ENCODE data around the gene EPHB1. TPM values are rescaled to one million over a fixed set of nuclear protein-coding genes. Genes with fewer than 3 reads are reported as not detected.

Gene EPHB1
- polyA plus RNA-seq, 1 experiment = 0.50 TPM

DNA sequence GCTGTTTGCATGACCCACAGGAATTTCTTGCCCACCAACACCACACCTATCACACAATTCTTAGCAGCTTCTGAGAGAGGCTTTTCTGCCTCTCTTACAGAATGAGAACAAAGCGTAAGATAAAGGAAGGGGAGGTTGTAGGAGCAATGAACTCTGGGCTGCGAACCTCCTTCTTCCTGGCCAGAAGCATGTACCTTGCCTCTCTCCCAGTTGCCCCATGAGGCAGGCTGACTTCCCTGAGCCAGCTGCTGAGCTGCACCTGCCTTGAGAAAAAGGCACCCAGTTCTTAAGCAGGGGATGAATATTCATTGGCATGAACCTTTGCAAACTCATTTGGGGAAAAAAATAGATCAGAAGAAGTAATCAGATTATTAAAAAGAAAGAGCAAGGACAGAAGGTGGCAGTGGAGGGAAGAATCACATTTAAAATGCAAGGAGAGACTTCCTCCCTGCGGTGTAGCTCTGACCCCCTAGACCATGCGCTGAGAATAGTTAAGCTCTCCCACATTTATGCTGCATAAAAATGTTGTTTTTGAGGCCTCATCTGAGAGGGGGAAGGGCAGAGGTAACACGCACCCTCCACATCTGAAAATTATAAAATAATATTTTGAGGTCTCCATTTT, 304.8 kb downstream of the EPHB1 start:
- H3K27me3 ChIP-seq (ENCODE audit: control insufficient read depth, insufficient read depth, low read length) = no peaks in the 10 kb centered on the region
- POLR2A ChIA-PET = no interaction called here
- TF ChIP-seq, protein P1, sequence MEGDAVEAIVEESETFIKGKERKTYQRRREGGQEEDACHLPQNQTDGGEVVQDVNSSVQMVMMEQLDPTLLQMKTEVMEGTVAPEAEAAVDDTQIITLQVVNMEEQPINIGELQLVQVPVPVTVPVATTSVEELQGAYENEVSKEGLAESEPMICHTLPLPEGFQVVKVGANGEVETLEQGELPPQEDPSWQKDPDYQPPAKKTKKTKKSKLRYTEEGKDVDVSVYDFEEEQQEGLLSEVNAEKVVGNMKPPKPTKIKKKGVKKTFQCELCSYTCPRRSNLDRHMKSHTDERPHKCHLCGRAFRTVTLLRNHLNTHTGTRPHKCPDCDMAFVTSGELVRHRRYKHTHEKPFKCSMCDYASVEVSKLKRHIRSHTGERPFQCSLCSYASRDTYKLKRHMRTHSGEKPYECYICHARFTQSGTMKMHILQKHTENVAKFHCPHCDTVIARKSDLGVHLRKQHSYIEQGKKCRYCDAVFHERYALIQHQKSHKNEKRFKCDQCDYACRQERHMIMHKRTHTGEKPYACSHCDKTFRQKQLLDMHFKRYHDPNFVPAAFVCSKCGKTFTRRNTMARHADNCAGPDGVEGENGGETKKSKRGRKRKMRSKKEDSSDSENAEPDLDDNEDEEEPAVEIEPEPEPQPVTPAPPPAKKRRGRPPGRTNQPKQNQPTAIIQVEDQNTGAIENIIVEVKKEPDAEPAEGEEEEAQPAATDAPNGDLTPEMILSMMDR (IDR thresholded peaks at IDR 0.05; ENCODE audit: insufficient read depth, low read depth, low read length) = no peak
- no peak overlapping the region for H3K4me3 ChIP-seq (ENCODE audit: low read depth, low read length)
- DNase-seq (ENCODE audit: low read depth) = no peak
- CTCF ChIA-PET = interaction anchor here (1.0 kb wide), 1 partner anchor 28 kb away, joined by 3 read pairs; no protein-coding TSS in a partner anchor
- H3K36me3 ChIP-seq (ENCODE audit: control insufficient read depth, insufficient read depth, low read length) = no peaks in the 10 kb centered on the region

DNA sequence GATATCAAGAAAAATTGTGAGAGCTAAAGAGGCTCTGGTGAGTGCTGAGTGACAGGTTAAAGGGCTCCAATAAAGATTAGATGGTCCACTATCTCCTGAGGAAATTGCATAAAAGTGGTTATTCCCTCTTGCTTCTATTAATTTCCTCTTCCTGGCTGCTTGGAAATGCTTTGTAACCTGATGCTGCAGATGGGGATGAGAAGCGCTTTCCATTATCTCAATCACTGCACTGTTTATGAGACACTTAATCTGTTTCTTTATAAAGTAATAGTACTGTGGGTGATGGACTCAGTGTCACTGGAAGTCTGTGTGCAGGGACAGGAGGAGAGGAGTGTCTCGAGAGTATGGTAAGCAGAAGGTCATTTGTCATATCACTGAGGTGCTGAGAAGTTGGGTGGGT, 305.3 kb downstream of the EPHB1 start:
- POLR2A ChIA-PET = no interaction called here
- no peak for DNase-seq (ENCODE audit: low read depth)
- H3K27me3 ChIP-seq (ENCODE audit: control insufficient read depth, insufficient read depth, low read length) = no peaks in the 10 kb centered on the region
- CTCF ChIA-PET = no interaction called here
- H3K4me3 ChIP-seq (ENCODE audit: low read depth, low read length) = no peak overlapping the region
- TF ChIP-seq, protein P1 (IDR thresholded peaks at IDR 0.05; ENCODE audit: insufficient read depth, low read depth, low read length) = no peak
- H3K36me3 ChIP-seq (ENCODE audit: control insufficient read depth, insufficient read depth, low read length) = no peaks in the 10 kb centered on the region

DNA sequence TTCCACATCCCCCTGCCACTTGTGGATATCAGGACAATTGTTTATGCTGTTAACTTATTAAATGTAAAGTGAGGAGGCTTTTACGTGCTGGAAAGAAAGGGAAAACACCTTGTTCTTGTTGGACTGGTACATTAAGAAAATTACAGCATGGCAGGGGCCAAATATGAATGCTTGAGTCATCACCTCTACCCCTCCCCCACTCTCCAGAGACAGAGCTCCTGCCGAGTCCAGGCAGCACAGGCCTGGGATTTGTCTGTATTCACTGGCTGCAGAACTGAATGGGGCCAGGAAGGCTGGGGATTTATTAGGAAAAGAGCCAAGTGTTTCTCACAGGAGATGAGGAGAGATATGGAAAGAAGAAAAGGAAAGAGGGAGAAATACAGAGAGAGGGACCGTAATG, 308.9 kb downstream of the EPHB1 start:
- H3K27me3 ChIP-seq (ENCODE audit: control insufficient read depth, insufficient read depth, low read length) = no peaks in the 10 kb centered on the region
- no peak overlapping the region for H3K4me3 ChIP-seq (ENCODE audit: low read depth, low read length)
- TF ChIP-seq, protein P1 (IDR thresholded peaks at IDR 0.05; ENCODE audit: insufficient read depth, low read depth, low read length) = no peak
- DNase-seq (ENCODE audit: low read depth) = no peak
- H3K36me3 ChIP-seq (ENCODE audit: control insufficient read depth, insufficient read depth, low read length) = no peaks in the 10 kb centered on the region
- ChIA-PET CTCF (interaction anchor here (0.8 kb wide), 2 partner anchors 17 to 309 kb away, joined by 3 read pairs; partner anchors contain the start of gene EPHB1), POLR2A (no interaction called here)

DNA sequence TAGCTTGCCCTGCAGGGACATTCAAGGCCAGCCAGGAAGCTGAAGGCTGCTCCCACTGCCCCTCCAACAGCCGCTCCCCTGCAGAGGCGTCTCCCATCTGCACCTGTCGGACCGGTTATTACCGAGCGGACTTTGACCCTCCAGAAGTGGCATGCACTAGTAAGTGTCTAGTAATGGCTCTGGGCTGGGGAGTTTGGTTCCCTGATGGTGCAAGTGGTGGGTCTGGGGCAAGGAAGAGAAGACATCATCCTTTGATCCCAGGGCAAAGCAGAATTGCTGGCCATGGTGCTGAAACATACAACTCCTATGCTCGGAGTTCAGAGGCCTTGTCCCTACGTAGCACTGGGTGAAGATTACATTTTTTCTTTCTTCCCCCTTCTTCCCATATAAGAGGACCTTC, 311.4 kb downstream of the EPHB1 start:
- ChIA-PET POLR2A (no interaction called here), CTCF (no interaction called here)
- no peak for DNase-seq (ENCODE audit: low read depth)
- H3K36me3 ChIP-seq (ENCODE audit: control insufficient read depth, insufficient read depth, low read length) = no peaks in the 10 kb centered on the region
- TF ChIP-seq, protein P1 (IDR thresholded peaks at IDR 0.05; ENCODE audit: insufficient read depth, low read depth, low read length) = no peak
- no peaks in the 10 kb centered on the region for H3K27me3 ChIP-seq (ENCODE audit: control insufficient read depth, insufficient read depth, low read length)
- H3K4me3 ChIP-seq (ENCODE audit: low read depth, low read length) = no peak overlapping the region

DNA sequence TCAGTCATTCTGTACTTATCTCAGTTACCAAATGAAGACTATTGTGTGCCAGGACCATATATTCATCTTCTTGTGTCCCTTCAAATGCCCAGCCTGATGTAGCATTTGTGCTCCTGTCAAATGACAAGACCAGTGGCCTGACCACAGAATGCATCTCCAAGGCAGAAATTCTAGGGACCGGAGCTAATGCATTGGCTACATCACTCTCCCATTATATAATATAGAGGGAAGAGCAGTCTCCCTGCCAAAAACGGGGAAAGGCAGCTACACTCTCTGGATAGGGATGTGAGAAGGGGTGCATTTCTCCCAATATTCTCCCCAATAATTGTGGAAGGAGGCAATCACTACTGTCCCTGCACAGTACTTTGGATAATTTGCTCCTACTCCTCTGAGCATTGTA, 312.0 kb downstream of the EPHB1 start:
- CTCF ChIA-PET = no interaction called here
- H3K27me3 ChIP-seq (ENCODE audit: control insufficient read depth, insufficient read depth, low read length) = no peaks in the 10 kb centered on the region
- POLR2A ChIA-PET = no interaction called here
- H3K4me3 ChIP-seq (ENCODE audit: low read depth, low read length) = no peak overlapping the region
- TF ChIP-seq, protein P1 (IDR thresholded peaks at IDR 0.05; ENCODE audit: insufficient read depth, low read depth, low read length) = no peak
- no peak for DNase-seq (ENCODE audit: low read depth)
- H3K36me3 ChIP-seq (ENCODE audit: control insufficient read depth, insufficient read depth, low read length) = no peaks in the 10 kb centered on the region

Data from BJ (cell line).